HG02759 (cell line): ENCODE measurements around the gene NPAS4.
"Not testable (repeated sequence)": the region's sequence is repeated elsewhere in the genome, so short reads cannot be mapped to it uniquely, and the experiment has no call there.

ENCODE experiments used
- ATAC-seq: cut with Tn5 transposase; IDR thresholded peaks from one replicate; pipeline ENCODE4 v1.9.1; 2021; ENCODE audit warnings: mild to moderate bottlenecking, moderate library complexity; ENCODE audit not compliant: unreplicated experiment

NPAS4 gene

GRCh38 chr11:66454247-66454646 lies 33.4 kb downstream of the NPAS4 start:
- ATAC-seq, result no peak

GRCh38 chr11:66454828-66455227 lies 34.0 kb downstream of the NPAS4 start:
- ATAC-seq, result no peak

GRCh38 chr11:66457826-66458225 lies 37.0 kb downstream of the NPAS4 start:
- ATAC-seq, result no peak

GRCh38 chr11:66459138-66459778 lies 38.4 kb downstream of the NPAS4 start:
- no peak for ATAC-seq

- no peak for ATAC-seq
Measured at GRCh38 chr11:66462010-66462409, 41.2 kb downstream of the NPAS4 start.

GRCh38 chr11:66462911-66463310 lies 42.1 kb downstream of the NPAS4 start:
- no peak for ATAC-seq

GRCh38 chr11:66464116-66464515 lies 43.3 kb downstream of the NPAS4 start:
- not testable (repeated sequence) for ATAC-seq

GRCh38 chr11:66464916-66465315 lies 44.1 kb downstream of the NPAS4 start:
- ATAC-seq, result no peak

- ATAC-seq, result no peak
Measured at GRCh38 chr11:66465373-66466224, 44.8 kb downstream of the NPAS4 start.

- peak; percentile 87 for ATAC-seq
Measured at GRCh38 chr11:66466225-66467033, 45.6 kb downstream of the NPAS4 start, which contains the start of gene PELI3. PELI3 (plus strand) TSS chr11:66466905; CDS start chr11:66468129, 1,224 bp downstream.

GRCh38 chr11:66467034-66467659 lies 46.3 kb downstream of the NPAS4 start:
- peak; percentile 32 for ATAC-seq

GRCh38 chr11:66467756-66468155 lies 46.9 kb downstream of the NPAS4 start:
- ATAC-seq, result no peak

GRCh38 chr11:66468691-66469090 lies 47.9 kb downstream of the NPAS4 start:
- no peak for ATAC-seq

- ATAC-seq, result no peak
Measured at GRCh38 chr11:66469441-66469840, 48.6 kb downstream of the NPAS4 start.

- no peak for ATAC-seq
Measured at GRCh38 chr11:66470015-66470414, 49.2 kb downstream of the NPAS4 start.

- no peak for ATAC-seq
Measured at GRCh38 chr11:66471142-66471541, 50.3 kb downstream of the NPAS4 start.

GRCh38 chr11:66472054-66472453 lies 51.2 kb downstream of the NPAS4 start:
- ATAC-seq, result no peak

GRCh38 chr11:66473167-66473566 lies 52.3 kb downstream of the NPAS4 start:
- no peak for ATAC-seq

- ATAC-seq, result no peak
Measured at GRCh38 chr11:66473608-66474515, 53.0 kb downstream of the NPAS4 start.
